GM18868 (cell line): ENCODE measurements around the gene IRAG1.

Source experiments
- ATAC-seq: cut with Tn5 transposase; IDR thresholded peaks from one replicate; pipeline ENCODE4 v1.9.1; 2021; ENCODE audit warnings: mild to moderate bottlenecking, moderate library complexity; ENCODE audit not compliant: unreplicated experiment

Gene IRAG1

GRCh38 chr11:10666556-10667520 is 26.7 kb downstream of the IRAG1 start:
- no peak for ATAC-seq

- no peak for ATAC-seq
Measured at GRCh38 chr11:10664496-10664895, 29.1 kb downstream of the IRAG1 start.

- ATAC-seq, result no peak
Measured at GRCh38 chr11:10663990-10664389, 29.6 kb downstream of the IRAG1 start.

GRCh38 chr11:10663365-10663764 is 30.2 kb downstream of the IRAG1 start:
- no peak for ATAC-seq

GRCh38 chr11:10660323-10660722 is 33.2 kb downstream of the IRAG1 start:
- no peak for ATAC-seq

- ATAC-seq, result no peak
Measured at GRCh38 chr11:10659339-10660216, 34.0 kb downstream of the IRAG1 start.

- ATAC-seq, result no peak
Measured at GRCh38 chr11:10658621-10659338, 34.8 kb downstream of the IRAG1 start.

GRCh38 chr11:10657308-10658271 is 36.0 kb downstream of the IRAG1 start:
- peak; percentile 52 for ATAC-seq

GRCh38 chr11:10655943-10656576 is 37.5 kb downstream of the IRAG1 start:
- no peak for ATAC-seq

GRCh38 chr11:10655227-10655626 is 38.3 kb downstream of the IRAG1 start:
- no peak for ATAC-seq

- ATAC-seq, result no peak
Measured at GRCh38 chr11:10654811-10655150, 38.8 kb downstream of the IRAG1 start.

- peak; percentile 48 for ATAC-seq
Measured at GRCh38 chr11:10653946-10654810, 39.4 kb downstream of the IRAG1 start.

GRCh38 chr11:10653261-10653660 is 40.3 kb downstream of the IRAG1 start:
- ATAC-seq, result no peak

GRCh38 chr11:10651656-10652361 is 41.7 kb downstream of the IRAG1 start:
- ATAC-seq, result no peak

GRCh38 chr11:10650630-10651029 is 42.9 kb downstream of the IRAG1 start:
- ATAC-seq, result no peak

- ATAC-seq, result no peak
Measured at GRCh38 chr11:10650166-10650565, 43.4 kb downstream of the IRAG1 start.

- ATAC-seq, result no peak
Measured at GRCh38 chr11:10648871-10649270, 44.7 kb downstream of the IRAG1 start.
